Lung microvascular endothelial cell (primary cell): ENCODE data around the gene ESPNL. TPM values are rescaled to one million over a fixed set of nuclear protein-coding genes. Genes with fewer than 3 reads are reported as not detected.
"Not testable (repeated sequence)": the region's sequence is repeated elsewhere in the genome, so short reads cannot be mapped to it uniquely, and the experiment has no call there.

Experiments used
- DNase-seq, 2 donors: peaks; one replicate each; pipeline versions ENCODE4 v3.0.0 to v3.0.0-alpha.2; 2010; ENCODE audit warnings: low read depth in 2 of 2
- total RNA-seq: library from RNA; depleted of rRNA; stranded (reverse); fragments of >200 nt; gene quantifications from 2 replicates; pipeline ENCODE4 v1.2.1, GENCODE V29; 2014

Gene ESPNL
- total RNA-seq, 1 donor from 2014 or later, result not detected

GRCh38 chr2:238168196-238169047, 68.3 kb downstream of the ESPNL start:
- DNase-seq, result no peak

DNA sequence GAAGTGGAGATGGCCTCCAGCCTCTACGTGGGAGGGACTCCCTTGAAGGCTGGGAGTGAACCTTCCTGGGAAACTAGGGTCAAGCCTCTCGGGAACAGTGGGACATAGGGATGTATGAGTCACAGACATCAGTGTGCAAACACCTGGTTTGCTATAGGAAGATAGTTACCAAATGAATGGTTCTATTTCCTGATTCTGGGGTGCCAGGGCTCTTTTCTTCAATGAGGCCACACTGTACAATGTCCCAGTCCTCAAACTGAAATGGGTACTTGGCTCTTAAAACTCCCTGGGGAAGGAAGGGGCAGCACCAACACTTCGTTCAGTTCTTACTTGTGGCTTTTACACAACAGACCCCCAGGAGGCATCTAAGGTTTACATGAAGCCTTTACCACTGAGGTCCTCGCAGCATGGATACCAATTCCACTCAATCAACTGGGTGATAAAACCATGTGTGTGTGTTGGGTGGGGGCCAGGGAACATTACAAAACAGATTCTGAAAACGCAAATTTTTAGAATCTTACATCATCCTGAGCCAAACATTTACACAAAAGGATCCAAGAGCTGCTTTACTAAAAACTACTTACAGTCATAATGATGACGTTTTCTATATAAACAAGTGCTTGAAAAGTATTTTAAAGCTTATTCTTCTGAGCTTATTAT, 69.0 kb downstream of the ESPNL start:
- DNase-seq, result peak; percentile 80 to 83

DNA sequence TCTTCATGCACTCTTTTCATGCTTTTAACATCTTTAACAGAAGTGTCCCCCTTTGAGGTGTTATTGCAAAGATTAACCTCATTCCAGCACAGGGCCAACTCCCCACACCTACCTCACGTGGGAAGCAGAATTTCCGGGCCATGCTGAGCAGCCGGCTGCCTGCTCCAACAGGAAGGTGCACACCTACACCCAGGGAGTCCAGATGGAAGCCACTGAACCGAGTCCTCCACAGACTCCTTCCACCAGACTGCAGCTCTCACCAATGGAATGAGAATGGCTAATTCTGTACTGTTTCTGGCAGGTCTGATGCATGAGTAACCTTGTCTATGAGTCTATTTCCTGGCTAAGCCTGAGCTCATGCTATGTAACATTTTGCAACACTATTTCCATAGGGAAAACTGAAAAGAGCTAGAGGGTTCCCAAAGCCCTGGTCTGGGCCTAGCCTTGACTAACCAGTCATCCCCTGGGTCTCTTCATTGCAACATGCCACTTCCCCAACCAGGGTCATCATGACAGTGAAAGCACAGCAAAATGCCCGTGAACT, 69.6 kb downstream of the ESPNL start:
- peak; percentile 85 to 91 for DNase-seq

GRCh38 chr2:238170386-238171071, 70.4 kb downstream of the ESPNL start:
- DNase-seq, result peak; percentile 19 to 48

- DNase-seq, result not testable (repeated sequence)
Measured at GRCh38 chr2:238171072-238171431, 70.9 kb downstream of the ESPNL start.

- no peak for DNase-seq
Measured at GRCh38 chr2:238171575-238172187, 71.5 kb downstream of the ESPNL start.

- no peak for DNase-seq
Measured at GRCh38 chr2:238172439-238172838, 72.3 kb downstream of the ESPNL start.

DNA sequence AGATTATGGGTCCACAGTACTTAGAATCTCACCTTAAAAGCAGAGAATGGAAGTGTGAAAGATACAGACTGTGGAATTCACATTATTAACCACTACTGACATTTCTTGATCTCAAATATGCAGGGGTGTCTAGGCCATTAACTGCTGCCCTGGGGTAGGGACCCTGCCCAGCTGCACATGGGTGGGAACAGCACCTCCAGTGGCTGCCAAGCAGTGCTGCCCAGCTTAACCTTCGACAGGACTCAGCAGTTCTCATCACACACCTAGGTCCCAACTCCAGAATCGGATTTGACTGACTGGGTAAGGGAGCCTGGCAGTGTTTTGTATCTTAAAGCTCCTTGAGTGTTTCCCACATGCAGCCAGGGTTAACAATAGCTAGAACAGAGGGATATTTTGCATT, 73.6 kb downstream of the ESPNL start:
- no peak for DNase-seq

DNA sequence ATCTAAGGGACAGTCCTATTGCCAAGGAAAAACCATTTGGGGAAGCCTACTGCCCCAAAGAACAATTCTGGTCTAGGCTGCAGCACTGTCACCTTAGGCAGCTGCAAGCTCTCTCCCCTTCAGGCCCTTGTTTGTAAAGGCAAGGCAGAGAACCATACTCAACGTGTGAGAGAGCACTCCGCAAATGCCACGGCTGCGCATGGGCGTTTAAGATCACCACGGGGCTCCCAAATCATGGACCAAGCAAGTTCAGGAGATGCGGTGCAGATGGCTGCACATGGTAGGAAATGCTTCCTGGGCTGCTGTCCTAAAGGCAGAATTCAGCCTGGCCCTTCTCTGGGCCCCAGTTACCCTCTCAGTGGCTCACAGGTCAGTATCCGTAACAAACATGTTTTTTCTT, 74.2 kb downstream of the ESPNL start:
- DNase-seq, result no peak

GRCh38 chr2:238174701-238175100, 74.6 kb downstream of the ESPNL start:
- DNase-seq, result no peak

GRCh38 chr2:238176613-238177012, 76.5 kb downstream of the ESPNL start:
- no peak for DNase-seq

DNA sequence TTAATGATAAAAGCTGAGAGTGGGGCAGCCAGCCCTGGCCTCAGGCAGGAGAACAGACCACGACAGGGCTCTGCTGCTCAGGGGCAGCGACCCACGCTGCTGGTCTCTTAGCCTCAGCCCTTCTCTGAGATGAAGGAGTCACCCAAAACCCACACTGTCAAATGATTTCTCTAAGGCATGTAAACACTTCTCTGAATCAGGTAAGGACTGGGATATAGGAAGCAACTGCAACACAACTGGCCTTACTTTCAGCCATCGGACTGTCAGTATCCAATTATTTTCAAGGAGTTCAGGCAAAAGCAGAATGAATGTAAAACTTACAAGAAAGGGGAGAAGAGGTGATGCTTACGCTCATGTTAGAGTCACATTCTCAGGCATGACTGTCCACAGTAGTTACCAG, 80.4 kb downstream of the ESPNL start:
- no peak for DNase-seq

DNA sequence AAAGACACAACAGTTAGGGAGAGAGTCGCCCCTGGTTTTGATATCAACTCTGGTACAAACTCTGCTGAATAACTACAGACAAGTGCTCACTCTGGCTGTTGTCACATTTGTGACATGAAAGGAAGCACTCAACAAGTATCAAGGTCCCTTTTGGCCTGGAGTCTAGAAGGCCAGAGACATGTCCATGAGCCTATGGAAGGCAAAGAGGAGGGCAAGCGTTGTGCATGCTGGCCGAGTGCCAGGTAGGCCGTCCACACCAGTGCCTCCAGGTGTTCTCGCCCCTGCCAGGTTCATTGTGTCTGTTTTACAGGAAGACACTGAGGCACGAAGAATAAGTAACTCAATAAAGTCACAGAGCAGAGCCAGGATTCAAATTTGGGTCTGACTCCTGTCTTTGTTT, 82.2 kb downstream of the ESPNL start:
- DNase-seq, result no peak

Other genes starting within 250 kb of the ESPNL start
- gene RAMP1, start 240.7 kb upstream of the ESPNL start, total RNA-seq, result 0.44 TPM in 1 of 2 replicates, not detected in the other
- 27.7 and 31.2 TPM in 2 replicates for gene UBE2F, start 133.3 kb upstream of the ESPNL start, total RNA-seq
- 11.1 and 12.1 TPM in 2 replicates for gene SCLY, start 39.3 kb upstream of the ESPNL start, total RNA-seq
- not detected in 2 replicates for gene KLHL30, start 38.3 kb downstream of the ESPNL start, total RNA-seq
- gene ERFE, start 58.6 kb downstream of the ESPNL start, total RNA-seq, result under 0.01 TPM in 1 of 2 replicates, not detected in the other
- 12.0 and 19.6 TPM in 2 replicates for gene ILKAP, start 103.4 kb downstream of the ESPNL start, total RNA-seq
- gene HES6, start 139.7 kb downstream of the ESPNL start, total RNA-seq, result 1.5 and 2.6 TPM in 2 replicates
- 1.1 and 1.2 TPM in 2 replicates for gene PER2, start 188.3 kb downstream of the ESPNL start, total RNA-seq
- gene TRAF3IP1, start 220.2 kb downstream of the ESPNL start, total RNA-seq, result 2.6 and 4.6 TPM in 2 replicates